Measurements from ENCODE around the gene UBE2V1.

UBE2V1 gene

GRCh38 chr20:50054231-50054547 is 58.8 kb downstream of the UBE2V1 start:
- no peak for DNase-seq (ENCODE audit: low read depth)
- H3K4me3 ChIP-seq (ENCODE audit: low read depth, low read length): no peak overlapping the region
- no peak for TF ChIP-seq CTCF (conservative IDR thresholded peaks at IDR 0.05; ENCODE audit: low read depth, low read length)

DNA sequence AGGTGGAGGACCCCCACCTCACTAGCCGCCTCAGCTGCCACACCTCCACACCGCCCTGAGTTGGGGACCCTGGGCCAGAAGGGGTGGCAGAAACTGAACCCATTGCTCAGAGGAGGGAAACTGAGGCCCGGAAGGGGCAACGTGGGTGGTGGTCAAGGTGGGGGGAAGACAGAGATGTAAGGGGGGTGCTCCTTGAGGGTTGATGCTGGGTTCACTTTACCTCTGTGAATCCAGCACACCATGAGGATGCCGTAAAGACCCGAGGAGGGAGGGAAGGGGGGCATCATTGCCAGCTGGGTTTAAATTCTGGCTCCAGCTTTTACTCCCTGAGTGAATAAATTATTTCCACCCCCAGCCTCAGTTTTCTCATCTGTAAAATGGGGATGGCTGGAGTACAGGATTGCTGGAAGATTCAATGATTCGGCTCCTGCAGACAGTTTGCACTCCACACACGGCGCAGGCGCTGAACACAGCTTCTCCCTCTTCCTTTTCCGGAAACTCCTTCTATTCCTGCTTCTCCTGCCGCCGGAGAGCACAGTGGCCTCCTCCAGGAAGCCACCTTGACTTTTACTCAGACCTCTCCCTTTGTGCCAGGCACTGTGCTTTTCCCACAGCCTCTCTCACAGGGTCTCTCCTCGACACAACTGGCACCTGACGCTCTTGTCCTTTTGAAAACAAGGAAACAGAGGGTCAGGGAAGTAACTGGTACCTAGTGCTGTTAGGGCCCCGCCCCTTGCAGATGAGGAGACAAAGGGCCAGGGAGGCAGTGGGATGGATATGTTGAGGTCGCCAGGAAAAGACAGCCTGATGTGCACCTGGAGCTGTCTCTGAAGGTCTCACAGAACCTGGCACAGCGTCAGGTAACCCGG is 59.4 kb downstream of the UBE2V1 start:
- DNase-seq (ENCODE audit: low read depth): no peak
- no peak for TF ChIP-seq CTCF (conservative IDR thresholded peaks at IDR 0.05; ENCODE audit: low read depth, low read length)
- no peak overlapping the region for H3K4me3 ChIP-seq (ENCODE audit: low read depth, low read length)

DNA sequence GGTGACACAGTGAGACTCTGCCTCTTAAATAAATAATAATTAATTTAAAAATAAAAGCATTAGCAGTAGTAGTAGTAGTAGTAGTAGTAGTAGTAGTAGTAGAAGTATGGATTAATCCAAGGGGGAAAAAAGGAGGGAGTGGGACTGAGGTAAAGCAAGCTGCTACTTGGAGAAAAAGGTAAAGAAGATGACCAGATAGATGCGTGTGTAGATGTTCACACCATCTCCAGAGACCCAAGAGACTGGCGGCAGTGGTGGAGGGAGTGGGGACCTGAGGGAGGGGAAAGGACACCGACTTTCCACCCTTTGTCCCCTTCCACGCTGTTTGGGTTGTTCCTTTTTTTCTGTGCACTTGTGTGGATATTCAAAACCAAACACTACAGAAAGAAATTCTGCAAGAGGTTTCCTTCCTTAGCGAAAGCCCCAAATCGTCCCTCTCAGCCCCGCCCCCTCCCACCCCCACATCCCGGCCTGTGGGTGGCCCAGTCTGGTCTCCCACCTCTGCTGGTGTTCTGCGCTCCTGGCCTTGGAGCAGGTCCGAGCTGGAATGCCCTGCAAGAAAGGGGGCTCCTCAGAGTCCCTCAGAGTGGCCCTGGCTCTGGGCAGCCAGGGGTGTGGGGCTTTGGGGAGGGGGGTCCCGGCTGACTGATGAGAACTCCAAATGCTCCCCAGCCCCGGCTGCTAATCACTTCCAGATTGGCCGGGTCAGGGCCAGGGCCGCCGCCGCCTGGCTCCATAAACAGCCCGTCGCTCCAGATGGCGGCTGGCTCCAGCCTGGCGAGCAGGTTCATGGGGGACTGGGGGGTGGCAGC is 60.2 kb downstream of the UBE2V1 start:
- DNase-seq (ENCODE audit: low read depth): no peak
- TF ChIP-seq CTCF (conservative IDR thresholded peaks at IDR 0.05; ENCODE audit: low read depth, low read length): no peak
- H3K4me3 ChIP-seq (ENCODE audit: low read depth, low read length): no peak overlapping the region

GRCh38 chr20:50050660-50051308 is 62.2 kb downstream of the UBE2V1 start:
- TF ChIP-seq CTCF (conservative IDR thresholded peaks at IDR 0.05; ENCODE audit: low read depth, low read length): no peak
- H3K4me3 ChIP-seq (ENCODE audit: low read depth, low read length): no peak overlapping the region
- DNase-seq (ENCODE audit: low read depth): no peak

- no peak overlapping the region for H3K4me3 ChIP-seq (ENCODE audit: low read depth, low read length)
- no peak for DNase-seq (ENCODE audit: low read depth)
- TF ChIP-seq CTCF (conservative IDR thresholded peaks at IDR 0.05; ENCODE audit: low read depth, low read length): no peak
Measured at GRCh38 chr20:50050214-50050613, 62.7 kb downstream of the UBE2V1 start.

GRCh38 chr20:50049442-50050026 is 63.4 kb downstream of the UBE2V1 start:
- TF ChIP-seq CTCF (conservative IDR thresholded peaks at IDR 0.05; ENCODE audit: low read depth, low read length): no peak
- DNase-seq (ENCODE audit: low read depth): no peak
- H3K4me3 ChIP-seq (ENCODE audit: low read depth, low read length): no peak overlapping the region

Measured in choroid plexus epithelial cell (primary cell).